NCI-H2196 treated with DMSO at 0.1 percent for 48 hours (cell line): ENCODE data around the gene SMPD3.

Experiments used
- DNase-seq: peaks from one replicate; lab custom pipeline; 2025; ENCODE audit not compliant: unreplicated experiment; lab: John Stamatoyannopoulos, UW

Gene SMPD3

GRCh38 chr16:68371706-68372380, 76.5 kb downstream of the SMPD3 start:
- no peak for DNase-seq

GRCh38 chr16:68371276-68371651, 77.0 kb downstream of the SMPD3 start:
- DNase-seq, result no peak

- DNase-seq, result no peak
Observed at GRCh38 chr16:68370581-68371275, 77.6 kb downstream of the SMPD3 start.

DNA sequence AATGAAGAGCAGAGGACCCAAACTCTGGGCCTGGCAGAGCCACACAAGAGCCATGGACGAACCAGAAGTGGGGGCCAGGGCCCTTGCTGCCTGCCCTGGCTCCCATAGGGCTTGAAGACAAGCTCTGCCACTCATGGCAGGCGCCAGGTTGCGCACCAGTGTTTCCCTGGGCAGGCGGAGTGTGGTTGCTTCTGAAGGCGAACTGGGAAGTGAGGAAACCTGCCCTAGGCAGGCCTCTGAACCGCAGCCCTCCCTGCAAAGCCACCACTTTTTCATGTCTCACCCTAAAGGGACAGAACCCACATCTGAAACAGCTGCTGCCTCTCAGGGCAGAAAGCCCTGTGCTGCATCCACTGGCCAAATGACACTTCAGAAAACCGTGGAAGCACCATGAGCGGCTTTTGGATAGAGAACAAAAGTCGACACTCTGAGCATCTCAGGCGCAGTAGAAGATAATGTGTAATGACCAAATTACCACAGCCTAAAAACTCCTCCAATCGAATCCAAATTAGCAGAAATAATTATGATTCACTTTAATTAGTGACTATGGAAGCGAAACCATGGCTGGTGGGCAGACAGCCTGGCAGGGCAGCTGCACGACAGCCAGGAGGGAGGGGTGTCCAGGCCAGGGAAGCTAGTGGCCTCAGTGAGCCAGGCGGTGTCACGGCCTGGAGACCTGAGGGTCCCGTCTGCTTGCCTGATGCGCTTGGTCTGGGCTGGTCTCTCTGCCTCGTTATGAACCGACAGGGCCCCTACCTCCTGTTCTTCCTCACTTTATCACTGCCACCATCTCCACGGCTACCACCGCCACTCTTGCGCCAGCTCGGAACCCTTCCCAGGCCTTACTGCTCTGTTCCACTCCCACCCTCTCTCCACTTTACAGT, 78.4 kb downstream of the SMPD3 start:
- no peak for DNase-seq

DNA sequence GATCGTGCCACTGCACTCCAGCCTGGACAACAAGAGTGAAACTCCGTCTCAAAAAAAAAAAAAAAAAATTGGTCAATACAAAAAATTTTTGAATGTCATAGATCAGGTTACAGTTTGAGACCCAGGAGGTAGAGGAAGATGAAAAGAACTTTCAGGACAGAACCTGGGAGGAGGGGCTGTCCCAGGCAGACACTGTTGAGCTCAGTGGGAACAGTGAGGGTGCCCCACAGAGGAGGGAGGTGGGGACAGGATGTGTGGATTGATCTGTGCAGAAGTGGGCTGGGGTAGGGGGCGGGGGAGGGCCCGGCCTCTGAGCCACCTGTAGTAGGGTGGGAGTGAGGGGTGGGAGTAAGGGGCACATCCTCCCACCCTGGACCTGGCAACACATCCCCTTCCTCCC, 79.1 kb downstream of the SMPD3 start:
- DNase-seq, result no peak

- no peak for DNase-seq
Observed at GRCh38 chr16:68368301-68368888, 79.9 kb downstream of the SMPD3 start.

DNA sequence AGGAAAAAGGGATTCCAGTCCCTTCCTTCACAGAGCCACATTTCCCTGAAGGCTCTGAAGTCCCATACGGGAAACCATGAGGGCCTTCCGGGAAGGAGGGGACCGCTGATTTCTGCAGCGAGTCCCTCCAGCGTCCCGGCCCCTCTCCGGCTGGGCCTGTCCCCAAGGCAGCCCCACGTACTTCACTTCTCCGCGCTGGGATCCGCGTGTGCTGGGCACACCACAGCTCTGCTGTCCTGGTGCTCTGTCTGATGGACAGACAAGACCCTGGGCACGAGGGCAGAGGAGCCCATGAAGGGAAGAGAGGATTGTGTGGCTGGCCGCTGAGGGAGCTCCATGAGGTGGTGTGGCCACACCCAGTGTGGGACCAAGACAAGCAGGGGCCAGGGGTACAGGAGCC, 80.4 kb downstream of the SMPD3 start:
- DNase-seq, result no peak

- no peak for DNase-seq
Observed at GRCh38 chr16:68367440-68367839, 80.9 kb downstream of the SMPD3 start.

DNA sequence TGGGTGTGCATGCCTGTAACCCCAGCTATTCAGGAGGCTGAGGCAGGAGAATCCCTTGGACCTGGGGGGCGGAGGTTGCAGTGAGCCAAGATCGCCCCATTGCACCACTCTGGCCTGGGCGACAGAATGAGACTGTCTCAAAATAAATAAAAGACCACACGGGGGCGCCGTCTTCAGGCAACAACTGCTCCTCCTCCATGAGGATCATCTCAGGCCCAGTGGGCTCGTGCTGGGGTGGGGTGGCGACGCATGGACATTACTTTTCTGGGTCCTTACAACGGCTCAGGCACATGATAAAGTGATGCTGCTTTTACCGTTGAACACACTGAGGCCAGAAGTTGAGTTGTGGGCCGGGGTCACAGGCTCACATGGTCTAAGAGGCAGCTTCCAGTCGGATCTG, 81.3 kb downstream of the SMPD3 start:
- peak; percentile 10 for DNase-seq

DNA sequence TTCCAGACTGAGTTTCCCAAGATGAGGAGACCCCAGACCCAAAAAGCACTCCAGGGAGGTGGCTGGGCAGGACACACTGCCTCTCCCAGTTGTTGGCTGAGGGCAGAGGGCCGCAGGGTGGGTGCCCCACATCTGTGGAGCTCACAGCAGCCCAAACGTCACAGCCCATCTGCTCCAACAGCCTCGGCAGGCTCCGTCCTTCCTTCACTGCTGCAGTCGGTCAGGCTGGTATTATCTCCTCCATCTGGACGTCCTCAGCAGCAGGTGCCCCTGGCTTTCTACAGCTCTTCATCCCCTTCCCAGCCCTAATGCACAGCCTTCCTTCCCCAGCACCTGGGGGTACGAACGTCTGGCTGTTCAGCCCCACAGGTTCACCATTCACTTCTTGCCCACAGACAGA, 82.2 kb downstream of the SMPD3 start:
- no peak for DNase-seq

- DNase-seq, result no peak
Observed at GRCh38 chr16:68365167-68365817, 83.0 kb downstream of the SMPD3 start.

DNA sequence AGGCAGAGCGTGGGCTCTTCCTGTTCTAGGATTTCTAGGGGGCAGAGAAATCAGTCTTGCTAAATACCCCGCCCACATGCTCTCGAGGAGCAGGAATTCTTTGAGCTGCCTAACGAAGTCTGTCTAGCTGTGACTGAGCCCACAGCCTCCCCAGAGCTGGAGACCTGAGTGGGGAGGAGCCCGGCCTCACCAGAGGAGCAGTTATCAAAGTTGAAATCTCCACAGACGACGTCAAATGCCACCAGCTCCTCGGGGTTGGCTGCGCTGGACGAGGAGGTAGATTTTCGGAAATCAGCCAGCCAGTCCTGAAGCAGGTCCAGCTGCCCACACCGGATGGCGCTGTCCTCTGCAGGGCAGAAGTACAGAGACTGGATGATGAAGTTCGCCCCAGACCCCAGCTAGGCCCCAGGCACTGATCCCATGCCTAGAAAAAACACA, 83.7 kb downstream of the SMPD3 start:
- DNase-seq, result no peak

DNA sequence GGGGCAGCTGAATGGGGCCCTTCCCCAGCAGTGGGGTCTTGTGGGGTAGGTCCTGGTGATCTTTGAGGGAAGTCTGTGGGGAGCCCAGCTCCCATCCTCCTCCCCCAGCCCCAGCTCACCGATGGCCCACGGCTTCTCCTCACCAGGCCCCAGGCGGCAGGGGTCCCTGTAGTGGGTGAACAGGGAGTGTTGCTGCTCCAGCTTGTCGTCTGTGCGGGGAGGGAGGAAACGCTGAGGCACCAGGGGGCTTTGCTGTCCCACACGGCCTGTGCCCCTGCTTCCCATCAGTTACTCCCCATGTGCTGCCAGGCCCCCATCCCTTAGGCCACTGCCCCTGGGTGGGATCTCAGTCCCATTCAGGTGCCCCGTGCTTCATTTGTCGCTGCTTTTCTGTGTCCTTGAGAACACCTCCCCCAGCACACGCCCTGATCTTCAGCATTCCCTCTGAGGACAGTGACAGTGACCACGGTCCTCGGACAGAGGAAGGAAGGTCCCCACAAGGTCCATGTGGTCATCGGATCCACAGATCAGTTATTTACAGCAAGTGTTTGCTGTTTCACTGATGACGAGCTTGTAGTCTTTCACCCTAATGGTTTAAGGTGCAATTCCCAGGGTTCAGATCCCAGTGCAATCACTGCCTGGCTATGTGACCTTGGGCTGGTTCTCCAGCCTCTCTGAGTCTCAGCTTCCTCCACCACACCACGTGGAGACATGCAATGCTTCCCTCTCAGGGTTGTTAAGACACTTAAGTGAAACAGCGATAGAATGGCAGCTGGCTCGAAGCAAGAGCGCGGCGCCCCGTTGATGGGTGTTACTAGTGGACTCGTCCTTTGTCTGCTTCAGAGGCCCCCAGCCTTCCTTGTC, 84.4 kb downstream of the SMPD3 start:
- DNase-seq, result no peak

DNA sequence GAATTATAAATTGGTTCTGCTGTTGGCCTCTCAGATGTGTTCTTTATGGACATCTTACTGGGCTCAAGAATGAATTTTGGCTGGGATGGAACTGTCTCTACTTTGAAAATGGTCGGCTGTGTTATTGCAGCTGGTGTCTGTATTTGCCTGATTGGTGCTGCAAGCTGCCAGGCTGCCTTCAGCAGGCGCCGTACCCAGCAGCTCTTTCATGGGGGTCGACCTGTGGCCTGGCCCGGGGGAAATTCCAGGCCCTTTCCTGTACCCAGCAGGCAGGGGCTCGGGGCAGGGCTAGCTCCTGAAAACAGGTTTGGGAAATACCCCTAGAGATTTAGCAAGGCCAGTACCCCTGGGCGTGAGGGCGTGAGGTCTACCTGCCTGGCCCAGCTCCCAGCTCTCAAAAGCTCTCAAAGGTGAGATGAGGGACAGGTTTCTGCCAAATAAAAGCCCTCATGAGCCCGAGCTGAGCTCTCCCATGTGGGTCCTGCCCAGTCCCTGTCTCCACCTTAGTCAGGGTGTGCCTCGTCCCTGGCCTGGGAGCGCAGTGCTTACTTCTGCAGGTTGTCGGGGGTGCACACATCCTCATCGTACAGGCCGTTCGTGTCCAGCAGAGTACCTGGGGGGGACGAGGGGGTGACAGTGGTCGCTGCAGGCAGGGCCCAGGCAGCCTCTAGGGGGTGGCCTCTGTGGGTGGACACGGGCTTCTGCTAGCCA, 85.2 kb downstream of the SMPD3 start:
- DNase-seq, result no peak

DNA sequence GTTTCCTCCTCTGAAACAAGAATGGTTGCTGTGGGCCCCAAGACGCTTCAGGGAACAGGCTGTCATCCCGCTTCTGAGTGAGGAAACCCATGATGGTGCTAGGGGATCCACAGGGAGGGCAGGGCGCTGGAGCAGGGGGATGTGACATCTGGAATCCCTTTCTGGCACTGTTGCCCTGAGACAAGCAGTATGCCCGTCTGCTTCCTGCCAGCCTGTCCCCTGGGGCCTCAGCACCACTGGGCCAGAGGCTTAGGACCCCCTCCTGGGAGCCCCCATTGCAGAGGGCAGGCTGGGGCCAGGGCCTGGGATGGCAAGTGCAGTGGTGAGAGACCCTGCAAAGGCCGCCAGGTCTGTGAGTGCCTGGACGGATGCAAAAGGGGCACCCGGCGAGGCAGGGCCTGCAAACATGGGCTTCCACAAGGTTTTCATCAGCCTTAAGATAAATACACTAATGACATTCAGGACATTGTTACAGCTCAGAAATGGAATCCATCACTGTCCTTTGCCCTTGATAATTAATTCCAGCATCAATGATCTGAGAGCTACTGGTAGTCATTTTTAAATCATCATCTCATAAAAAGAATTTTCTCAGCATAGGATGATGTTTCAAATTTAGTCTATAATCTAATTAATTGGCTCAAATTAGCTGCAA, 85.9 kb downstream of the SMPD3 start:
- DNase-seq, result no peak

DNA sequence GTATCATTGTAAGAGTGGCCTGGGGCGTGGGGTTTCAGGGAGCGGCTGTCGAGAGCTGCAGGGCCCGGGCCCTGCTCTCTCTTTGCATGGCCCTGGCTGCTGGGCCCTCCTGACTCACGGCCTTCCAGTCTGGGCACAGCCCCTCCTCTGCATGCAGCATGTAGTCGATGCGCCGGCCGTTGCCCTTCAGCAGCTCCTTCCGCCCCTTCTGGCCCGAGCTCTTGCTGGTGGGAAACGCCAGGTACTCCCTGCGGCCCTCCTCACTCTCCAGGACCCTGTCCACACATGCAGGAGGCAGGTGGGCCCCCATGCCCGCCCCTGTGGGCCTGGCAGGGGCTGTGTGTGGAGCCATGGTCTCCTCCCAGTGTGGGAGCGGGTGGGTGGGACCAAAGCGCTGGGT, 86.8 kb downstream of the SMPD3 start:
- no peak for DNase-seq

- no peak for DNase-seq
Observed at GRCh38 chr16:68360956-68361355, 87.4 kb downstream of the SMPD3 start.

GRCh38 chr16:68360547-68360946, 87.8 kb downstream of the SMPD3 start:
- no peak for DNase-seq
